ENCODE results near the gene RASAL2.
"Not testable (repeated sequence)": the region's sequence is repeated elsewhere in the genome, so short reads cannot be mapped to it uniquely, and the experiment has no call there.

The RASAL2 gene

DNA sequence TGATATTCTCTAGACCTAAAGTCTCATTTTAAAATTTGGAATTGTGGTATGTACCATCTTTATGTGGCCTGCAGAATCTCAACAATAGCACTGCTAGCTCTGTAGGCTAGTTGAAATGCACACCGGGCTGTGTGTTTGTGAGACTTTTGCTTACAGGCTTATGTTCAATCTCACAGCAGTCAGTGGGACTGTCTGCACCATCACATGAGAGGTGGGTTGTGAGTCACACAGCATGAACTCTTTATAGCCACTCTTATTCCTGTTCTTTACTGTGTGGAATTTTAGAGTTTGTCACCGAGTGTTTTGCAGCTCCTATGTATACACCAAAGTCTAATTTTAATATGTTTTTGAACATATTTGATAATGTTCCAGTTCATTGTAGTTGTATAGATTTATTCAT, 74.6 kb downstream of the RASAL2 start:
- no peak for DNase-seq

DNA sequence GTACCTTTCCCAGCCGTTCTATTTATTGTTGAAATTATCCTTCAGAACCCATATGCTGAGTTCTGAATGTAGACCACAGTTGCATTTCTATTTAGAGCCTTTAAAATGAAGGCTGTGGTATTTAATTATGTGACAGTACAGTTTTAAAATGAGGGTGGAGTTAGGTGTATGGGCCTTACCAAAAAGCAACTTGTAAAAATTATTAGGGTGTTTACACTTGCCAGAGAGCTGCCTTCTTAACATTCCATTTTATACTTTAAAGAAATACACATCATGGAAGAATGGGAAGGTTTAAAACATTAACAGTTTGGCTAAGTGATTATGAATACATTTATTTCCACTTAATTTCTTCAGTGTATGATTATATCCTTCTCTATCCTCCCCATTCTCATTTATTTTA, 75.7 kb downstream of the RASAL2 start:
- no peak for DNase-seq

DNA sequence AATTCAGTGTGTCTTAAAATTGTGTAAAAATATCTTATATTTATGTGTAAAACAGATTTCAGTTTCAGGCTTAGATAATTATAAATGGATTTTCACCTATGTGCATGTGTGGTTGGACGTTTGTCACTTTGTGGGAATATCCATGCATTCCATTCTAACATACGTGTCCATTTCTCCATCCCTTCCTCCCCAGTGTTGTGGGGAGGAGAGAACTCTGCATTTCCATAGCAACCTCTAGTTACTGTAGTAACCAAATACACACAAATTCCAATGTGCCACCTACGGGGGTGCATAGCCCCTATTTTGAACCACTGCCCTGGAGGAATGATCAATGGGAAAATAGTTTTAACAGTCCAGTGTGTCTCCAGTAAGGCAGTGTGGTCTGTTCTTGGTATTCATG, 79.0 kb downstream of the RASAL2 start:
- DNase-seq, result no peak

DNA sequence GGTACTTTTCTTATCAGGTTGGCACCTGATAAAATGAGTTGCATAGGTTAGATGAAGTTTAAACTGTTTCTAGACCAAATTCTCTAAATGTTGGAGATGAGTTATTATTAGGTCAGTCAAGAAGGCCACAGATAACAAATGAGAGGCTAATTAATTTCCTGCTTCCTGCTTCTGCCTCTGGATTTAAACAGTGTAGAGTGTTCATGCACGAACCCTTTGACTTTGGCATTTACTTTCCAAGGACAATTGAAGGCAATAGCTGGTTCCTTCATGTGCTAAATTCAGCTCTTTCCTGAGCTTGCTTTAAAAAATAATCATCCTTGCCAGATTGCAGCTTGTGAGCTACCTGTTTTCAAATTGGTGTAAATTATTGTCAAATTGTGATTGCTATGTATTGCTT, 80.6 kb downstream of the RASAL2 start:
- DNase-seq, result no peak

DNA sequence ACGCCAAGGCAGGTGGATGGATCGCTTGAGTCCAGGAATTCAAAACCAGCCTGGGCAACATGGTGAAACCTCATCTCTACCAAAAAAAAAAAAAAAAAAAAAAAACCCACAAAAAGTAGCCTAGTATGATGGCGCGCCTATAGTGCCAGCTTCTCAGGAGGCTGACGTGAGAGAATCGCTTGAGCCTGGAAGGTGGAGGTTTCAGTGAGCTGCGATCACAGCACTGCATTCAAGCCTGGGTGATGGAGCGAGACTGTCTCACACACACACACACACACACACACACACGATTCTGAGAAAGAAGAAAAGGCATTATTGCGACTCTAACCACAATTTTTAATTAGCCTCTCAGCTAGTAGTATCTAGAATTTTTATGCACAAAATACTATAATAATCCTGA, 86.5 kb downstream of the RASAL2 start:
- DNase-seq, result no peak

DNA sequence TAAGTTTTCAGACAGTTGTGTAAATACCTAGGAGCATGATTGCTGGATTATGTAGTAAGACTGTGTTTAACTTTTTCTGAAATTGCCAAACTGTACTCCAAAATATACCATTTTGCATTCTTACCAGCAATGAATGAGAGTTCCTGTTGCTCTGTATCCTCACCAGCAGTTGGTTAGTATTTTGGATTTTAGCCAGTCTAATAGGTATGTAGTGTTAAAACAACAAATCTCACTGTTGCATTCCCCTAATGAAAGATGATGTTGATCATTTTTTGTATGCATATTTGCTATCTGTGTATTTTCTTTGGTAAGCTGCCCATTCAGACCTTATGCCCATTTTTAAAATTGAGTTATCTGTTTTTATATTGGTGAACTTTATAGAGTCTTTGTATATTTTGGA, 89.9 kb downstream of the RASAL2 start:
- no peak for DNase-seq

DNA sequence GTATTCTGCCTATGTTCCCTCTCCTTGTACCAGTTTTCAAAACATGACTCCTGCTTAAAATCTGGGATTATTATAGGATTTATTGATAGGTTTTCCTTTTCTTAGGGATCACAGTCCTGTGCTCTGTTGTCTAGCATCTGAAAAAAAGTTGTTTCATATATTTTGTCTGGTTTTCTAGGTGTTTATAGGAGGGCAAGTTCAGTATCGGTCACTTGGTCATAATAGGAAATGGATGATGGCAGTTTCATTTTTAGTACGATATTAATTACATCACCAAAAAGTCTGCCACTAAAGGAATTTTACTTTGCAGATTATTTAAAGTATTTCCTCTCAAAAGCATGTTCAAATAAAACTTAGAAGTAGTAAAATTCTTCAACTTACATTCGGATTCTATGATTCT, 94.4 kb downstream of the RASAL2 start:
- DNase-seq, result no peak

DNA sequence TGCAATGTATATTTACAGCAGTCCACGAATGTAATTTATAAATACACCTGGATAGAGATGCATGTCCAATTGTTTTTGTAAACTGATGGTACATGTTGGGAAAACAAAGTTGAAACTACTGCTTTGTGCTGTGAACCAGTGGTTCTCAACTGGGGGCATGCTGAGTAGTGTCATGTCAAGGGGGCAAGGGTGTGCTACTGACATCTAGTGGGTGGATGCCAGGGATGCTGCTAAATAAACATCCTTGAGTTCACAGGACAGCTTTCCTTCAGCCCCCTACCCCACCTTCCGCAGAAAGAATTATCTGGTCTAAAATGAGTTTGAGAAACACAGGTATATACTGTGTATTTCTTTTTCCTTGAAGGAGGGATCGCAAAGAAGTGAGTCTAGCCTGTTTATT, 95.9 kb downstream of the RASAL2 start:
- DNase-seq, result no peak

DNA sequence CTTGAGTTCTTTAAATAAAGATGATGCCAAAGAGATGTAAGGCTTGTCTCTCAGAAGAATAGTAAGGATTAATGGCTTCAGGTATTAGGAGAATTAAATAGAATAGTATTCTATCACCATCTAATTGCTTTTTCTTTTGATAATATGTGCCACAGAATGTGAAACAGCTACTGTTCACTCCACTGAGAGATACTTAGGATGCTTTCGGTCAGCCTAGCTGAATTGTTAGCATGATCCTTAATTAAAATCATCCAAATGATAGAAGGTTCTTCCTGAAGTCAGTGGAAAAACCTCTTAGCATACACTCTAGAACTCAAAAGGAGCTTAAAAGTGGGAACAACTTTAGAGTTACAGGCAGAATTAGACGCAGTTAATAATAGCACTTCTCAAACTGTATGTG, 97.0 kb downstream of the RASAL2 start:
- DNase-seq, result no peak

DNA sequence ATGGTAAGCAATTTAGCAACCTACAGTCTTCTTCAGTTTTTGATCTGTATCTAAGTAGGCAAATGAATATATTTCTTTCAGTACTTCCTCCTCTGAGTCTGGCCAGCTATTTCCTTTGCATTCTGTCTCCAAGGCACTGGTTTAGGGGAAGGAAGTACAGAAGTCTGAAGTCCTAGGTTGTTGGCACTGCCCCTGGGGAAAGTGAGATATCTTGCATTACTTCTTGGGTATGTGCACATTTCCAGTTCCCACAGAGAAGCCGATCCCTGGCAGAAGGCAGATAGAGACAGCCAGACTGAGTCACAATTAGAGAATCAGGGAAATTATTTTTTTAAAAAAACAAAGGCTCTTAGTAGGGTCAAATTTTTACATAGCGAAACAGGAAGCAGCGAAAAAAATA, 98.8 kb downstream of the RASAL2 start:
- DNase-seq, result no peak

DNA sequence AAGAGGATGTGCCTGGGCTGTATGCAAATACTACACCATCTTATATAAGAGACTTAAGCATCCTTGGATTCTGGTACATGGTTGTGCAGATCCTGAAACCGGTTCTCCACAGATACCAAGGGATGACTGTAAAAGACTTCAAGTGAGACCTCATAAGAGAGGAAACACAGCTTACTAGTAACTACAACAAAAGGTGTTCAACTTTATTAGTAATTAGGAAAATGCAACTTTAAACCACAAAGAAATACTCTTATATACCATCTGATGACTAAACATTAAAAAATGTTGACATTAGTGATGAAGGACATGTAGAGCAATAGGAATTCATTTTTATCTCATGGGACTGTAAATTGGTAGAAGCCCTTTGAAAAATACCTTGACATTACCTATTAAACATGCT, 102.7 kb downstream of the RASAL2 start:
- no peak for DNase-seq

DNA sequence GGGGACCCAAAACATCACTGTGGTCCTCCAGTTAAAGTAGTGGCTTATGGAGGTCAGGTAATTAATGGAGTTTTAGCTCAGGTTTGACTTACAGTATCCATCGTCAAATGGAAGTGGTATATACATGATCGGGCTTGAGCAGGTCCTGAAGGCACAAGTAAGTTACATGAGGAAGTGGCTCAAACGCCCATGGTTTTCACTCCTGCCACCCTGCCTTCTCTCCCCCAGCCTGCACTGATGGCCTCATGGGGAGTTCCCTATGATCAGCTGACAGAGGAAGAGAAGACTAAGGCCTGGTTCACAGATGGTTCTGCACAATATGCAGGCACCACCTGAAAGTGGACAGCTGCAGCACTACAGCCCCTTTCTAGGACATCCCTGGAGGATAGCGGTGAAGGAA, 108.2 kb downstream of the RASAL2 start:
- not testable (repeated sequence) for DNase-seq

DNA sequence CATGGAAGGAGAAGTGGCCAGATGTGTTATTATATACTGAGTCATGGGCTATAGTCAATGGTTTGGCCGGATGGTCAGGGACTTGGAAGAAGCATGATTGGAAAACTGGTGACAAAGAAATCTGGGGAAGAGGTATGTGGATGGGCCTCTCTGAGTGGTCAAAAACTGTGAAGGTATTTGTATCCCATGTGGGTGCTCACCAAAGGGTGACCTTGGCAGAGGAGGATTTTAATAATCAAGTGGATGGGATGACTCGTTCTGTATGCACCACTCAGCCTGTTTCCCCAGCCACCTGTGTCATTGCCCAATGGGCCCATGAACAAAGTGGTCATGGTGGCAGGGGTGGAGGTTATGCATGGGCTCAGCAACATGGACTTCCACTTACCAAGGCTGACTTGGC, 108.6 kb downstream of the RASAL2 start:
- not testable (repeated sequence) for DNase-seq

DNA sequence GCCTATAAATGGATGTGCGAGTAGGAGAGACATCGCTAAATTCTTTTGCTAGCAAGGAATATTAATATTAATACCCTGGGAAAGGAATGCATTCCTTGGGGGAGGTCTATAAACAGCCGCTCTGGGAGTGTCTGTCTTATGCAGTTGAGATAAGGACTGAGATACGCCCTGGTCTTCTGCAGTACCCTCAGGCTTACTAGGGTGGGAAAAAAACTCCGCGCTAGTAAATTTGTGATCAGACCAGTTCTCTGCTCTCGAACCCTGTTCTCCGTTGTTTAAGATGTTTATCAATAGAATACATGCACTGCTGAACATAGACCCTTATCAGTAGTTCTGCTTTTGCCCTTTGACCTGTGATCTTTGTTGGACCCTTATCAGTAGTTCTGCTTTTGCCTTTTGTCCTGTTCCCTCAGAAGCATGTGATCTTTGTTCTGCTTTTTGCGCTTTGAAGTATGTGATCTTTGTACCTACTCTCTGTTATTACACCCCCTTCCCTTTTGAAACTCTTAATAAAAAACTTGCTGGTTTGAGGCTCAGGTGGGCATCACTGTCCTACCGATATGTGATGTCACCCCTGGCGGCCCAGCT, 114.5 kb downstream of the RASAL2 start:
- not testable (repeated sequence) for DNase-seq

DNA sequence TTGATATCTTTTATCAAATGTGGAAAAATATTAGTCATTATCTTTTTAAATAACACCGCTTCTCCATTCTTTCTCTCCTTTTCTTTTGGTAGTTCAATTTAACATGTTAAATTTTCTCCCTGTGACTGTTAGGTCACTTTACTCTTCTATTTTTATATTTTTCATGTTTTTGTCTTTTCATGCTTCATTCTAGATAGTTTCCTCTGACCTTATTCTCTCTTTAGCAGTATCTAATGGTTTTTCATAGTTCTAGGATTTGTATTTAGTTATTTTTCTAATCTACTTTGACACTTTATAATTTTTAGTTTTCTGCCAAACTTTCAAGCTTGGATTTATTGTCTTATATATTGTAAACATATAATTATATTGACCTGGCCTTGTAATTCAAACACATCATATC, 116.0 kb downstream of the RASAL2 start:
- no peak for DNase-seq

DNA sequence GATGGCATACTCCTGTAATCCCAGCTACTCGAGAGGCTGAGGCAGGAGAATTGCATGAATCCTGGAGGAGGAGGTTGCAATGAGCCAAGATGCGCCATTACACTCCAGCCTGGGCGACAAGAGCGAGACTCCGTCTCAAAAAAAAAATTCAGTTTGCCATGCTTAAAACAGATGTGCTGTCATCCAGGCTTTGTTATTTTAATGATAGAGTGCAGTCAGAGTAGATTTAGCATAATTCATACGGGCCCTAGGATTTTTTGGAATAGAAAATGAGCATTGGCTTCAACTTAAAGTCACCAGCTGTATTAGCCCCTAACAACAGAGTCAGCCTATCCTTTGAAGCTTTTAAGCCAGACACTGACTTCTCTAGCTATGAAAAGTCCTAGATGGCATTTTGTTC, 124.6 kb downstream of the RASAL2 start:
- no peak for DNase-seq

DNA sequence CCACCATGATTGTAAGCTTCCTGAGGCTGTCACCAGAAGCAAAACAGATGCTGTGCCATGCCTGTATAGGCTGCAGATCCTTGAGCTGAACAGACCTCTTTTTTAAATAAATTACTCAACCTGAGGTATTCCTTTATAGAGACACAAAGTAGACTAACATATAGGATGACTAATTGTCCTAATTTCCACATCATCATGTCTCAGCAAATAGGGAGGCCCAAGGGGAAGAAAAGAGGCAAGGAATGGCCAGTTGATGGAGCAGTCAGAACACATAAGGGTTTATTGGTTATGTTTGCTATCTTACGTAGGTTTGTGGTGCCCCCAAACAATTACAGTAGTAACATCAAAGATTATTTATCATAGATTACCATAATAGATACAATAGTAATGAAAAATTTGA, 126.2 kb downstream of the RASAL2 start:
- no peak for DNase-seq

DNA sequence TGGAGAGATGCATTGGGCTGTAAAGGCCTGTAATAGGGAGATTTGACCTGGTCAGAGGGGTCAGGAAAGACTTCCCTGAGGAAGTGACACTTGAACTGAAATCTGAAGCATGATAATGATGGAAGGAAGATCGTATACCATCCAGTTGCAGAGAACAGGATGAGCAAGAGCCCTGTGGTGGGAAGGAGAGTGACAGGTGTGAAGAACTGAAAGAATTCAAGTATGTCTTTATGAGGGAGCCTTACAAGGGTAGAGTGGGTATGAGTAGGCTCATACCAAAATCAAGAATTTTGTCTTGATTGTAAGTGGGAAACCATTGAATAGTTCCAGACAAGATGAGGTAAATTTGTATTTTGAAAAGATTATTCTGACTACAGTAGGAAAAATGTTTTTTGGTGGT, 129.4 kb downstream of the RASAL2 start:
- no peak for DNase-seq

DNA sequence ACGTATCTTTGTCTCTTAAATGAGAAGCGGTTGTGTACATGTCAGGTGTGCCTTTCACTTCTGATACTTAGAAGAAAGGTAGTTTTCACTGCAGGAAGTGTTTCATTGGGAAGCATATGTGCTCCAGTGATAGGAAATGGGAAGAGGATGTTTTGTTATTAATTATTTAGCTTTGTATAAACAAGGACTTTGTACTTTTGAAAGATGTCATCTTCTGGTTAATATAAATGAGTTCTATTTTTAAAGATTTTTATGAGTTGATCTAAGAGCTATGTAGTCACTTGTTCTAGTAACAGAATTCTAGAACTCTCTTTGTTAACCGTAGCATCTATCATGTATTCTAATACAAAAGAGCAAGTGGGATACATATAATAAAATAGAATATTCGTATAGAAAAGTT, 130.5 kb downstream of the RASAL2 start:
- no peak for DNase-seq

DNA sequence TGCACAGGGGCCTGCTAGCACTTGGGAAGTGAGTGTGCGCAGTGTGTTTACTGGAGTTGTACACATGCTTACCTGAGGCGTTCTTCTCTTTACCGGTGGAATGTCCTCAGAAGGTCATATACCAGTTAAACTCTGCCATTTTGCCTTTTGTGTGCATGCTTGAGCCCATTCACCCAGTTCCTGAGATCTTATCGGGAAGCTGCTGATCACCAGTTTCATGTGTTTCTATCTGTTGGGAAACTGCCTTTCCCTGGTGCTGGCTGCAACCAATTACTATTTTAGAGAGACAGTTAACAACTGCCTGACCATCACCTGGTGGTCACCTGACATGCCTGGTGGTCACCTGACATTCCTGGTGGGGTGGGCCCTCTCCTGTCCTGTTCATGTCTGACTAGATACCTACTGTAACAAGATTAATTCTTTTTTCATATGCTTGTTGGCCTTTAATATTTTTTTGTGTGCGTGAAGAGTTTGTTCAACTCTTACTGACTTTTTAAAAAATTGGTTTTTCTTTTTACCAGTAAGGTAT, 137.0 kb downstream of the RASAL2 start:
- DNase-seq, result no peak

DNA sequence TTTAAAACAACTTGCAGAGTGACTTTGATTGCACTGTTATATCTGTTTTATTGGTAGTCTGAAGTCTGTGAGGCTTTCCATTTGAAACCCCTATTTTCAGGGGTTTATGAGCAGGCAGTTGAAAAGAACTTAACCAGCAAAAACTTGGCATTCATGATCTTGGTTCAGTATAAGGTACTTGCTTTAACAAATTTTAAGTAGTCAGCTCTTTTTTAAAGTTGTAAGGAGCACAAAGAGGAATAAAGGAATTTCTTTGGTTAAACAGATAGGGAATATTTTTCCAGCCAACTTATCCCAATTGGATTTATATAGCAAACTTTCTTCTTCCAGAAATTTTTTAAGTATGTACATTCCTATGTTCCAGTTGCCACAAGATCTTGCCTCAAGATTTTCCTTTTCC, 138.2 kb downstream of the RASAL2 start:
- no peak for DNase-seq

DNA sequence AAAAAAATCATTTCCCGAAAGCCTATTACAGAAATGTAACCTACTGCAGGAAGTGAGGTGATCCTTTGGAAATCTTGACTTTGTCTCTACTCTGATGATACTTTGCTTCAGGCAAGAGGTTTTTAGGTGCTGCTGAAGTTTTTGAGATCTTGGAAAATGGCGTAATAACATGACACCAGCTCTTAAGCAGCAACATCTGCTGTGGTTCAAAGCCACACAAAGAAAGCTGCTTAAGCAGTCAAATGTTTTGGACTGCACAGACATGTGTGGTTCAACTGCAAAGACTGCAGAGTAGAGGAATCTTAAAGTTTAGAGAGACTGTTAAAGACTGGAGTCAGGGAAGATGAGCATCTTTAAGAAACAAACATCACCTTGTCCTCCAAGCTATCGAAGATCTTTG, 139.0 kb downstream of the RASAL2 start:
- no peak for DNase-seq

DNA sequence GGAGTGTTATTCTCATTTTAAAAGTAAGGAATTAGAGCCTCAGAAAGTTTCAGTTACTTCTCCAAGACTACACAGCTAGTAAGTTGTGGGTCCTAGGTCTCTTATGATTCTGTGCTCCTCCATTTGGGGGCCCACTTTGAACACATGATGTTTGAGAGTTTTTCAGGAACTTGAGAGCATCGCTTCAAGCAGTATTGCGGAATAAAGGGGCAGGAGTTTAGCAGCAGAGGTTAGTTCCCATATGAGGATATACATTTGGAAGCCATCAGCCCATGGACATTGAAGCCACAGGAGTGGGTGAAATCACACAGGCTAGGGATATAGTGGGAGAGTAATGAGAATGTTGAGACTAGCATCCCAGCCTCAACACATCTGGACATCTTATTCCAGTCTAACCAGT, 143.2 kb downstream of the RASAL2 start:
- no peak for DNase-seq

DNA sequence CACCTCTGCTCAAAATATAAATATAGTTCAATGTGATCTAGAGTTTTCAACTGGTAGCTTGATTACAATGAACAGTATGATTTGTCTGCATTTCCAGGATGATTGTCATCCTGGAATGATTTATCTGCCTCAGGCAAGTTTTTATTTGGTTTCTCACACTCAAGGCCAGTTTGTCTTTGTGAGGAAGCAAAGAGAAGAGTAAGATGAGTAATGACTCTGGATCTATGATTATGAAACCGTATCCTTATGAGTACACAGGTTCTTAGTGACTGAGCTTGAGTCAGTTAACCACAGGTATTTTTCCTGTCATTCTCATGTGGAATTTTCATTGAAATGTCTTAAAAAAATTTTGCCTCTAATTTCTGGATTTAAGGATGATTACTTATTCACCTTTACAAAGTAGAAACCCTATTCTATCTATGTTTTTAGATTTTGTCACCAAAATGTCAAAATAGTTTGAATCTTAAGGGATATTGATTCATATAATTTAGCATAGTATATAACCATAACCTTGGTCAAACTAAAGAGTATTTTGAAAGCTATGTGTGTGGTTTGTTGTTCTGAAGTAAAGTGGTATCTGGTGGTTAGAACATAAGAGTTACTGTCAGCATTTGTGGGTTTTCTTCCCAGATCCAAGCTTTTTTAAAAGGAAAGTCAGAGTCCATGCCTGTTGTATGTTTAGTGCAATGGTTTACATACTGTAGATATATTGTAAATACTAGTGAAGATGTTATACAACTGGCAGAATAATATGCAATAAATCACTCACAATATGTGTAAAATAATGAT, 145.0 kb downstream of the RASAL2 start:
- no peak for DNase-seq

DNA sequence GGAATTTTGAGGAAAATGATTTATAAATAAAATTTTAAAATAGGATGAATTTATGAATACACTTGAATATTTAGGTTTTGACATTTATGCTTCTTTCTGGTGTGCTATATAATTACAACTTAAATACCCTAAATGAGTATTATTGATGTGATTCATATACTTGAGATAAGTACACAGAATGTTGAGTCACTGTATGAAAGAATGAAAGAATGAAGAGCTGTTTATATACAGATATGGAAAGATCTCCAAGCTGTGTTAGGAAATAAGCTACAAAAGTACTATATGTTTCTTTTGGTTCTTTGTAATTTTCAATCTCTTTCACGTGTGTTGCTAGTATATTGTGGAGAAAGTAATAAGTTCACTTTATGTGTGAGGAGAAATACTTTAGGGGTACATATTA, 147.2 kb downstream of the RASAL2 start:
- no peak for DNase-seq
